HG03175 (cell line): ENCODE results near the gene BRD7.

Experiments used
- ATAC-seq: cut with Tn5 transposase; IDR thresholded peaks from one replicate; pipeline ENCODE4 v1.9.1; 2021; ENCODE audit warnings: mild to moderate bottlenecking, moderate library complexity; ENCODE audit not compliant: unreplicated experiment

Gene BRD7

DNA sequence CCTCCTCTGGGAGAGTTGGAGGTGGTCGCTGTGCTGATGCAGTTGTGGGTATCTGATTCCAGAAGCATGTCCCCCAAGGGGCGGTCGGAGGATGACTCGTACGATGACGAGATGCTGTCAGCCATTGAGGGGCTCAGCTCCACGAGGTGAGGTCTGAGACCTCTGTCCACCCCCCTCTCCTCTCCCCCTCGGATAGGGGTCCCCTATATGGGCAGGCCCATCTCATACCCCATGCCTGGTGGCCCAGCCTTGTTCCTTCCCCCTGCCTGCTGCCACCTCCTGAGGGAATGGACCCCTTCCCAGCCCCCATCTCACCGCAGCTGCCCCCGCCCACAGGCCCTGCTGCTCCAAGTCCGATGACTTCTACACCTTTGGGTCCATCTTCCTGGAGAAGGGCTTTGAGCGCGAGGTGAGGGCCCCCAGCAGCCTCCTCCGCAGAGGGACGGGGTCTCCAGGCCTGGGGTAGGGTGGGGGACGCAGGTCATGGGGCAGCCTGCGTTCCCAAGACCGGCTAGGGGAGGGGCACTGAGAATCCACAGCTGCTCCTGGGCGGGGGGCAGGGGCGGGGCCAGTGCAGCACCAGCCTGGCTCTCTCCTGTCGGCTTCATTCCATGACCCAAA, 63.2 kb downstream of the BRD7 start:
- ATAC-seq: no peak

DNA sequence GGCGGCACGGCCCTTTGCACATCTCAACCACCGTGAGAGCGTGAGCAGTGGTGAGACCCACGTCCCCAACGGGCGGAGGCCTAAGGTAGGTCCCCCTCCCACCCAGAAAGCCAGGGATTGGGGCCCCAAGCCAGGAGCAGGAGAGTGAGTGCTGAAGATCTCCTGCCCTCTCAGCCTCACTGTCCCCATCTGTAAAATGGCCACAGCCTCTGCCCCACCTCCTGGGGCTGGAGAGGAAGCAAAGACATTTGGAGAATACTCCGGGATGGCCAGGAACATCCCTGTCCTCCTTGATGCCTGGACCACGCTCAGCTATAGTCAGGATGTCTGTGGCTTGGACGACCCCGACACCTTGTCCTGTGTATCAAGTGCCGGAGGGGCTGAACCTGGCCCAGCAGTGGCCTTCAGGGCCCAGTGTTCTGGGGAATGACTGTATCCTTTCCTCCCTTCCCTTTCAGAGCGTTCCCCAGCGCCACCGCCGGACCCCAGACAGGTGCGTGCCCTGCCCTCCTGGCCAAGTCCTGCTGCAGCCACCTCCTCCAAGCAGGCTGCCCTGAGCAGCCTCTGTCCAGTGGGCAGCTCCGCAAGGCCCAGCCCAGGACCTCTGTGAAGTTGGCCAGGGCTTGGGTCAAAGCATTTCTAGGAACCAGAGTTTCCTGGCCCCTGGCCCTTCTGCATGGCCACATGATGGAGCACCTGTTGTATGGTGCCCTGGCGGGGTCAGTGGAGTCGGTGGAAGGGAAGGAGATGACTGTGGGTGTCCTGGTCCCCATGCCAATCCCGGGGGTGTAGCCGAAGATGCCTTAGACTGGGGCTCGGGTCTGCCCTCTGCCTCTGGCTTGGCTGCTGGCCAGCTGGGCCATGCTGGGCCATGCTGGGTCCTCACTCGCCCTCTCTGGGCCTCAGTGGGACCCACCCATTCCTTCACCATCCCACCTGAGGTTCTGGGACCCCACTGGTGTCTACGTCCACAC, 64.0 kb downstream of the BRD7 start:
- no peak for ATAC-seq

DNA sequence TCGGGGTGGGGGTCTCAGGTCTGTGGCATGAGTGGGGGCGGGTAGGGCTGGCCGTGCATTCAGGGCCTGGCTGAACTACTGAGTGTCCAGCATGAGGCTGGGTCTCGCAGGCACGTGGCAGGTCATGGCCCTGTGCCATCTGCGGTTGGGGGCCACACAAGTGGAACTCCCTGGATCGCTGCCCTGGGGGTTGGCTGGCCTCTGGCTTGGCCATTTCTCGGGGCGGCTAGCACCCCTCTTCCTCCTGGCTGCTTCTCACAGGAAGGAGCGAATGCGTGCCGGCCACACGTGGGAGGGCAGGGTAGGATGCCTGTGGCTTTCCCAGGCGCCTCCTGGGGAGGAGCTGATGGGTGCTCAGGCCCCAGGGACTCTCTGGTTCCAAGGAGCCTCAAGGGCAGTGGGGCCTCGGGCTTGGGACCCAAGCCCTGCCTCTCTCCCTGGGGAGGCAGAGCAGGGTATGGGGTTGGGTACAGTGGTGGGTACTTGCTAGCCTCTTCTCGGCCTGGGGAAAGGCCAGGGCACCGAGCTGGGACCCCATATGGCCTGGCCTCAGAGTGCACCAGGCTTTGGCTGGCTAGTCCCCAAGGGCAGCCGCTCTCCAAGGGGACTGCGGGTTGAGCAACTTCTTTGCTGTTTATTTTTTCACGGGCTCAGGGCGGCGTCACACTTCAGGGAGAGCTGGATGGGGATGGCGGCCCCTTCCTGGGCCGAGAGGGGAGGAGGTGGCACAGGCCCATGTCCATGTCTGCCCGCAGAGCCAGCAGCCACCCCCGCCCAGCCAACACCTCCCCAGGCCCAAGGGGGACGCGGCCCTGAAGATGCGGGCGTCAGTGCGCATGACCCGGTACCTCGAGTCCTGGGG, 65.0 kb downstream of the BRD7 start:
- ATAC-seq: no peak

DNA sequence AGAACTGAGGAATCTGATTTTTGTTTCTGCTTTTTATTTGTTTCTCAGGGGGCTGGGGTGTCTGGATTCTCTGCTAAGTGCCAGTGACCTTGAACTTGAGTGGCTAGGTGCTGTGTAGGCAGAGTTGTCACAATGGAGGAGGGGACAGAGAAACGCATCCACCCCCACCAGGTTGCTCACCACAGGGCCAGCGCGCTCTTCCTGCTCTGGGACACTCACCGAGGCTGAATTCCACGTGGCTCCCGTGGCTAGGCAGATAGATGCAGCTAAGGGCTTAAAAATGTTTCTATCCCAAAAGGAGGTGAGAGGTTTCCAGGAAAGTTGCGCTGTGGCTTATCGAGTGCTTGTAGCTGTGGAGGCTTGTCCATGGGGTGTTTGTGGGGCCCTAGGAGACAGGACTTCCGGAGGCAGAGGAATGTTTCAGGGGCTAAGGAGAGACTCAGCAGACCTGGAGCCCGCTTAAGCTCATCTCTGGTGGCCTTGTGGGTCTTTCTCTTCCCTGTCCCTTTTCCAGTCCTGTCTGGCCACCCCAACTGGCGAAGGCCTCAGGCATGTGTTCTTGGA, 65.7 kb downstream of the BRD7 start:
- ATAC-seq: no peak

DNA sequence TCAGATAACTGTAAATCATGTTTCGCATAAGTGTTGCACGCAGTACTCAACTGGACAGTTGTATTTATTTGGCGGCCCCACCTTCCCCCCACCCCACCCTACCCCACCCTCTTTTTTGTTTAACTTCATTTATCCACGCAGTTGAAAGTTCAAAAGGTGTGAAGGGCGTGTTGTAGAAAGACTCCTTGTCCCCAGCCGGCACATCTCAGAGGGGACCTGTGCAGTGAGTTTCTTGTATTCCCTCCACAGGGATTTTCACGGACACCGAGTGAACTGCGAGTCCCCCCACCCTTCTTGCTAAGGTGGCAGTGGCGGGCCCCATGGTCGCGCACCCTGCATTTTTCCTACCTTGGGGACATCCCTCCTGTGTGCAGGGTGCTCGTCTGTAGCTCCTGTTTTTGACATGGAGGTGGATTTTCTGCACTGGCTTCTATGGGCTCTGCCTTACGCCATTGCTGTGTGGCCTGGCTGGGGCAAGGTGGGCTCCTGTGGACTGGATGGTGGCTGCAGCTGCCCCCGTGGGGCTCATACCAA, 66.2 kb downstream of the BRD7 start:
- ATAC-seq: no peak

DNA sequence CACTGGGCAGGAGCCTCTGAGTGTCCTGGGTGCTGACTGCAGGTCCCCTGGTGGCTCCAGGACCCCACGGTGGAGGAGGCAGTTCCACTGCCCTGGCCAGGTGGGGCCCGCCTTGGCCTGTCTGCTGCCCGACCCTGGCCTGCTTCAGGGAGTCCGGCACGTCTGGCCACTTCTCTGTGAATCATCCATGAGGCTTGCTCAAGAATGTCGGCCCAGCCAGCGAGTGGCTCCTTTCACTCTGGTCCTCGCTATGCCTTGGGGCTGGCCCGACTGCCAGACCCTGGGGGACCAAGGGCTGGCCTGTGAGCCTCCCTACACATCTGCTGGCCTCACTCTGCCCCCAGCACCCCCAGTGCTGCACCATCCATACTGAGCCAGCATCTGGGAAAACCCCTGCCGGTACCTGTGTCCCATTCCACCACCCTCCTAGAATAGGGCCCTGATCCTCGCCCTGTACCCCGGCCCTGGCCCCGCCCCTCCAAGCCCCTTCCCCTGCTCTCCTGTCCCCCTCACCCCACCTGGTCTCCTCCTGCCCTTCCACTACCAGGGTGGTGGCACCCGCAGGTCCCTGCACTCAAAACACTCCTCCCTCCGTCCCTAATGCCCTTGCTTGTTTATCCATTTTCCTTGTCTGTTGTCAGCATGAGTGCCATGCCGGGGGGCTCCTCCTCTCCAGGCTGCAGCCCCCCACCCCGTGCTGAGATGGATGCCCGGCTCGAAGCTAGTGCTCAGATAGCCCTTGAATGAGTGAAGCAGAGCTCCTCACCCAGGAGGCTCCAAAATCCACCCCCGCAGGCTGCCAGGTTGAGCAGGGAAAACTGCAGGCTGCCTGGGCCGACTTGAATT, 66.9 kb downstream of the BRD7 start:
- ATAC-seq: no peak

DNA sequence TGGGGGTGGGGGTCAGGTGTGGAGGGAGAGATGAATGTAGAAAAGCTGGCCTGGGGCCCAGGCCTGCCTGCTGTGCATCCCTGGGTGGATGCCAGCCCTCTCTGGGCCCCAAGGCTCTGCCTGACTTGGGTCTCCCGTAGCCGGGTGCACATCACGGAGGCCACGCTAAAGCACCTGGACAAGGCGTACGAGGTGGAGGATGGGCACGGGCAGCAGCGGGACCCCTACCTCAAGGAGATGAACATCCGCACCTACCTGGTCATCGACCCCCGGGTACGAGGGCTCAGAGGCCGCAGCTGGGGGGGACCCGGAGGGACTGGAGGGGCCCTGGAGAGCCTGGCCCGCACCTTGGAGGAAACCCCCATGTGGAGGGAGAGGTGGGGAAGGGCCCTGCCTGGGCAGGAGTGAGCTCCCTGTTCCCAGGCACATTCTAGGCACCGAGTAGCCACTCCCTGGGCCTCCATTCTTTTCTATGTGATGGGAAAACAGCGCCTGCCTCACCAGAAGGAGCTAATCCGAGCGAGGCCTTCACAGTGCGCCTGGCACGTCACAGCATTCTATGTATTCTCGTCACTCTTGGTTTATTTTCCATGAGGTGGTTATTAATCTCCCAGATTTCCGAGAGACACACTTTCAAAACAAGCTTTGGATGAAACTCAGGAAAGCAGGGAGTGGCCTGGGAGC, 67.7 kb downstream of the BRD7 start:
- ATAC-seq: no peak

DNA sequence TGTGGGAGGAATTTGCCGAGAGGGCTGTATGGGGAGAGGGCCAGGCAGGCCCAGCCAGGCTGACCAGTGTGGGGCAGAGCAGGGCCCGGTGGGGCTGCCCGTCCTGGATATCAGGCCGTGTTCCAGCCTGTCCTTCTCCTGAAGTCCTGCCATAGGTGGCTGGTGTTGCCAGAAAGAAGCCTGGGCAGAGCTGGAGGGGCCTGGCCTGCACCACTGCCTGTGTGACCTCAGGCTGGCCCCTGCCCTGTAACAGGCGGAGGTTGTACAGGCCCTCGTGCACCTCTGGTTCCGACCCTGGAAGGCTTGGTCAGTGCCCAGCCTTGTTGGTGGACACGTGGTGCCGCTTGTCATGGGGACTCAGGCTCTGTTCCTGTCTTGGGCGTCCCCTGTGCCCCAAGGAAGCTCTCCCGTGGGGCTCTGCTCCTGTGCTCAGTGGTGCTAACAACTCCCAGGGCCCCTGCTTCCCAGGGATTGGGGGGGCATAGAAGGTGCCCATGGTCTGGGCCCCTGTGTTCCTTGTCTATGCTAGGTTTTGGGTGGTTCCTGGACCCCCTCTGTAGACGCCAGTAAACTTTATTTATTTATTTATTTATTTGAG, 69.2 kb downstream of the BRD7 start:
- no peak for ATAC-seq

DNA sequence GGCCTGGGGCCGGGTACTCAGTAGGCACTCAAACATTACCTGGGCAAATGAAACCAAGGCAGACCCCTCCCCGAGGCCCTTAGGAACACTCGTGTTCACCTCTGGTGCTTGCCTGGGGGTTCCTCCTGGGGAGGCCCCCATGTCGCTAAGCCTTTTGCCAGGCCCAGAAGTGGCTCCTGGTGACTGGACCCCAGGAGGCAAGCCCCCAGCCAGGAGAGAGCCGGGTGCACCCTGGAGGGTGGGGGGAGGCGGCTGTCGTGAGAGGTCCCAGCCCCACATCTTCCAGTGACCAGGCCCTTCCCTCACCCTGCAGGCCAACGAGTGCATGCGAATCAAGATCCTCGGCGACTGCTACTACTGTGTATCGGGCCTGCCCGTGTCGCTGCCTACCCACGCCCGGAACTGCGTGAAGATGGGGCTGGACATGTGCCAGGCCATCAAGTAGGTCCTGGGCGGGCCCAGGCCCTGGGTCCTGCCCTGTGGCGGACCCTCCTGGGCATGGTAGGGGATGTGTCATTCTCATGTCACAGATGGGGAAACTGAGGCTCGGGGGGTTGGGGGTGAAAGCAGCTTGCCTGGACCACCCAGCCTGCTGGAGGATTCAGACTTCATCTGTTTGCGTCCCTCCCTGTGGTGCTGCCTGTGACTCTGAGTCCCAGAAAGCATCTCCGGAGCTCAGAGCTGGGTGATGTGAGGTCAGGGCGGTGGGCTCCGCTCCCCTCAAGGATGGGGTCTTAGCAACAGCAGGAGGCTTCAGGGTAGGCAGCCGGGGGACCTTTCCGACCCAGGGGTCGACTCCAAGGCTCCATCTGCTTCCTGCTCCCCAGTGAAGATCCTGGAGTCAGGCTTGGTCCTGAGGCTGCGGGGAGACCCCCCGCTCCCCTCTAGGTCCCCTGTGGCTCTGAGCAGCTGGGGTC, 69.9 kb downstream of the BRD7 start:
- ATAC-seq: no peak

DNA sequence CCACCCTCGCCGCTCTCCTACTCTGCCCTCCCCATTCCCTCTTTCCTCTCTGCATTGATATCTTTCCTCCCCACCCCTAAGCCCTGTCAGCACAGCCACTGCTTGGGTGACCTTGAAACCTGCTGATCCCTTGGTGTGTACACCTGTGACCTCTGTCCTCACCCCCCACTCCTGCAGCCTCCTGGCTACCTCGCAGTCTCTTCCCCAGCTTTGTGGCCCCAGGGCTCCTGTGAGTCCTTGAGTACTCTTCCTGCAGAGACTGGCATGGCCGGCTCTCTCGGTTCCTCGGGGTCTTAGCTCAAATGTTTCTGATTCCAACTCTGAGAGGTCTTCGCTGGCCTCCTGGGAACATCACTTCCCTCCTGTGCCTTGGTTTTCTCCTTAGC, 70.7 kb downstream of the BRD7 start:
- ATAC-seq: no peak

DNA sequence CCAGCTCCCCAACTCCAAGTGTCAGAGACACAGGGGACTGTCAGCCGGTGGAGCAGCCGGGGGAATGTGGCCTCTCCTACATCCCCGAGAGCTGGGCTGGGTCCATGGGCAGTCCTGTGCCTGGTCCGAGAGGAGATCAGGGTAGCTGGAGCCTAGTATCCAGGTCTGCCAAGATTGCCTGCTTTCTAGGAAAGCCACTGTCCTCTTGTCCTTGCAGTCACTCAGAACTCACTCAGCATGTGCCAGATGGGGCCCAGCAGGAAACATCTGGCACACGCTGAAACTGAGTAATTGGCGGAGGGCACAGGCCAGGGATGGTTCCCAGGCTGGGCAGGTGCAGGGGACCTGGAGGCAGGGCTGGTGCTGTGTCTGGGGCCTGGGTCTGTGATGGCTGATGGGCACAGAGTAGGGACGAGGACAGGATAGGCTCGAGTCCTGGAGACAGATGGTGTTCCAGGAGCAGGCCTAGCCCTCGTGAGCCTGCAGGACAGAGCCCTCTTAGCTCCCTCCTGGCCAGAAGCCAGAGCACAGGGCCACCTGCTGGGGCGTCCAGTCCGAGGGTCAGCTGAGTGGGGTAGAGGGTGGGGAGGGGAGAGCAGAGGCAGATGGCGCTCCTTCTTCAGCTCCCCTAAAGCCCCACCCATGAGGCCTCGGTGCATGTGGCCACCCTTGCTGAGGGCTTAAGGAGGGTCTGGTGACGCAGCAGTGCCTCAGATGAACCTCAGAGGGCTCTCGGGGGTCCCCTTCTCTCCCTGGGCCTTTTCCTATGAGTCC, 71.3 kb downstream of the BRD7 start:
- ATAC-seq: no peak

DNA sequence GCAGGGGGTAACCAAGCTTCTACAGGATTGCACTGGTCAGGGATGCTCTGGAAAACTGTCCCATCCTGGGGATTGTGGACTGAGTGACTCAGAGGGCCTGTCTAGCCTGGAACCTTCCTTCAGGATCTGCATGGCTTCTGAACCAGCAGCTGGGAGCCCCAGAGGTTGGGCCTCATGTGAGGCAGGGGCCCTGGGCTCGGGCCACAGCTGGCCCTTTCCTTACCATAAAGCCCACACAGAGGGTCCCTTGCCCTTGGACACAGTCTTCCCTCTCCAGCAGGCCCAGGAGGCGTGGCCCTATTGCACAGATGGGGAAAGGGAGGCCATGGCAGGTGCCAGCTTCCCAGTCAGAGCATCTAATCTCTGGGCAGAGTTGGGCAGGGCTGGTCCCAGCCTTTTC, 72.0 kb downstream of the BRD7 start:
- no peak for ATAC-seq

DNA sequence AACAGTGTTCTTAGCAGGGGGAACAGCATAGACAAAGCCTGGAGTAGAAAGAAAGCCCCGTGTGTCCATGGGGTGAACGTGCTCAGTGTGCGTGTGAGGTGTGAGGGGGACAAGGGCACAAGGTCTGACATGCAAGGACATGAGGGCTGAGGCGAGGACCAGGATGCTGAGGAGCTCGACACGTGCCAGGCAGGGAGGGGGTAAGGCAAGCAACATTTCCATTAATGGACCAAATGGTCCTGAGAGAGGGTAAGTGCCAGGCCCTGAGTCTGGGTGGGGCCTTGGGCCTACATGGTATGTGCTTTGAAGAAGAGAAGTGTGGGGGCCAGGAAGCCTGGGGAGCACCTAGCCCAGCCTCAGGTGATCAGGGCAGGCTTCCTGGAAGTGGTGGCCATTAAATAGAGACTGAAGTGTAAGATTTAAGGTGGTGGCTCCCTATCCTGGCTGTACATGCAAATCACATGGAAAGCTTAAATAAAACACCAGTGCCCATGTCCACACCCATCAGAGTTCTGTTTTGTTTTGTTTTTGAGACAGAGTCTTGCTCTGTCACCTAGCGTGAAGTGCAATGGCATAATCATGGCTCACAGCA, 73.2 kb downstream of the BRD7 start:
- ATAC-seq: no peak

DNA sequence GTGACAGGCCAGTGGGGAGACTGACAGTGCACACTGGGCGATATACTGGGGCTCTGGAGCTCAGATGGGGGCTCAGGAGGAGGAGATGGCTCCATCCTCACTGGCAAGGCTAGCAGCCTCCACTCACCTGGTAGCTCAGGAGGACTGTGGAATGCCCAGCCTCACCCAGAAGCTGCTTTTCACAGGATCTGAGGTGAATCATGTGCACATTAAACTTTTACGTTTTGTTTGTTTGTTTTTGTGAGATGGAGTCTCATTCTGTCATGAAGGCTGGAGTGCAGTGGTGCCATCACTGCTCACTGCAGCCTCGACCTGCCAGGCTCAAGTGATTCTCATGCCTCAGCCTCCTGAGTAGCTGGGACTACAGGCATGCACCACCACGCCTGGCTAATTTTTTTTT, 73.8 kb downstream of the BRD7 start:
- ATAC-seq: no peak

DNA sequence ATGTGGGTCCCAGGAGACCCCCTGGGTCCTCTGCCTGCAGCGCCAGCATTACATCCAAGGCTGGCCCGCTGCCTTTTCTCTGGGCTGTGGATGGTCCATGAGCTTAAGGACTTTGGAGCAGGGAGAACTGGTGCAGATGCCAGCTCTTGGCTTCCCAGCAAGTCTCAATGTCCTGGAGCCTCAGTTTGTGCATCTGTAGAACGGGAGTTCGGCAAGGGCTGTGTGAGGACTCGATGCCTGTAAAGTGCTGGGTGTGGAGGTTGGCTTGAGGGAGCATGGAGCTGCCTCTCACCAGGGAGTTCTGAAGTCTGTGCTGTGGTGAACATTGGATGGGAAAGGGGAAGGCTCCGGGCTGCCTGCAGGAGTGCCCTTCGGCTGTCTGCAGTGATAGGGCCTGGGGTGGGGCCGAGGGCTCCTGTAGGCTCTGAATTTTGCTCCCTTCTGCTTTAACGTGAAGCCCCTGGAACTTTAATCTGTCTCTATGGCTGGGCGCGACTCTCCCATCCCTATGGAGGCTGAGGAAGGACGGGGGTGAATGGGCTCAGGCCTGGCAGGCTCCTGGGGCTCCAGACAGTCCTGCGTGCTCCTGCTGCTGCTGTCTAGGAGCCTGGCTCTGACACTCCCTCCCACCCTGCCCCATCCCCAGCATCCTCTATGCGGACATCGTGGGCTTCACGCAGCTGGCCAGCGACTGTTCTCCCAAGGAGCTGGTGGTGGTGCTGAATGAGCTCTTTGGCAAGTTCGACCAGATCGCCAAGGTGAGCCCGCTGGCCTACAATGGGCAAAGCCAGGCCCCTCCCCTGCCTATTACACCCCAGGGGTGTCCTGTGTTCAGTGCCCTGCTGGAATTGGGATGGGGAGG, 74.6 kb downstream of the BRD7 start:
- no peak for ATAC-seq
